GM12878 (cell line): ENCODE measurements around the gene BEX3. TPM values are rescaled to one million over a fixed set of nuclear protein-coding genes. Genes with fewer than 3 reads are reported as not detected.

ENCODE experiments used
- ATAC-seq: fragments of 200-7000 bp; cut with Tn5 transposase; 3 replicates; pipeline ENCODE4 v1.9.1; 2020; ENCODE audit warnings: mild to moderate bottlenecking, moderate library complexity
- BruUV-seq: library from RNA; stranded (reverse); fragments of 400-500 nt; replicated peaks from 2 replicates; lab custom pipeline; 2021; lab: Mats Ljungman, UMichigan
- CTCF ChIA-PET: fragments of 300-600 bp; sonication (Branson Sonifier 250); formaldehyde crosslinking; extraction: SDS; loops from one replicate; lab custom pipeline; 2021; ENCODE audit warnings: inconsistent platforms; lab: Yijun Ruan, JAX
- POLR2A ChIA-PET: fragments of 350-600 bp; formaldehyde crosslinking; extraction: SDS; loops from one replicate; lab custom pipeline; 2021; ENCODE audit warnings: inconsistent platforms; lab: Charles Lee
- RAD21 ChIA-PET: fragments of 300-600 bp; sonication (Branson Sonifier 250); formaldehyde crosslinking; loops from one replicate; lab custom pipeline; 2023; ENCODE audit warnings: antibody characterized with exemption; ENCODE audit not compliant: unreplicated experiment; lab: Charles Lee
- SMC1A ChIA-PET: fragments of 300-600 bp; sonication (Branson Sonifier 250); formaldehyde crosslinking; loops from one replicate; lab custom pipeline; 2023; ENCODE audit not compliant: unreplicated experiment, uncharacterized antibody; lab: Charles Lee
- DNase-seq: peaks from one replicate; pipeline ENCODE4 v3.0.0-alpha.2; 2011; ENCODE audit warnings: low read depth, low spot score
- FAIRE-seq: peaks from 3 replicates; lab custom pipeline; 2011; peaks lifted over from hg19 to GRCh38; lab: Jason Lieb, UNC
- H2AFZ ChIP-seq: 2 replicates; pipeline ENCODE4 v1.6.0; 2011; ENCODE audit warnings: low read depth, low read length, control low read depth; ENCODE audit not compliant: control insufficient read depth
- H3K27ac ChIP-seq: 2 replicates; pipeline ENCODE4 v1.5.1; 2011; ENCODE audit warnings: control low read depth; ENCODE audit not compliant: control insufficient read depth, insufficient read depth
- H3K27me3 ChIP-seq, 2 experiments: replicated peaks in 1 of 2; 2 replicates each; pipeline versions ENCODE4 v1.6.0 to v1.6.1; 2011; ENCODE audit warnings: low read length in 1 of 2; ENCODE audit not compliant: control insufficient read depth in 2 of 2, insufficient read depth in 2 of 2
- H3K36me3 ChIP-seq, 2 experiments: 2 replicates each; pipeline ENCODE4 v1.5.1; 2011; ENCODE audit warnings: low read length in 1 of 2; ENCODE audit not compliant: control insufficient read depth in 2 of 2, insufficient read depth in 2 of 2
- H3K4me1 ChIP-seq: 2 replicates; pipeline ENCODE4 v1.6.1; 2011; ENCODE audit warnings: mild to moderate bottlenecking, low read length, moderate library complexity, mixed read lengths; ENCODE audit not compliant: control insufficient read depth, insufficient read depth
- H3K4me2 ChIP-seq: 2 replicates; pipeline ENCODE4 v1.6.0; 2011; ENCODE audit warnings: control low read depth; ENCODE audit not compliant: control insufficient read depth, insufficient read depth
- H3K4me3 ChIP-seq: fragments of 200-600 bp; sonication (generic); 2 replicates; pipeline ENCODE4 v1.5.1; 2016
- H3K79me2 ChIP-seq: 2 replicates; pipeline ENCODE4 v1.6.0; 2011; ENCODE audit warnings: low read length; ENCODE audit not compliant: control insufficient read depth, insufficient read depth
- H3K9ac ChIP-seq: 2 replicates; pipeline ENCODE4 v1.8.0; 2011; ENCODE audit warnings: low read length, control low read depth, mixed read lengths; ENCODE audit not compliant: control insufficient read depth, insufficient read depth
- H3K9me3 ChIP-seq: replicated peaks from 3 replicates; pipeline ENCODE4 v1.5.1; 2011; ENCODE audit warnings: mild to moderate bottlenecking, low read length; ENCODE audit not compliant: control insufficient read depth, insufficient read depth
- H4K20me1 ChIP-seq: 2 replicates; pipeline ENCODE4 v1.6.0; 2011; ENCODE audit not compliant: control insufficient read depth, insufficient read depth
- E4F1 ChIP-seq: fragments of 450-650 bp; IDR thresholded peaks from 2 replicates; pipeline ENCODE4 v1.6.1; 2018; ENCODE audit warnings: borderline replicate concordance, mild to moderate bottlenecking; ENCODE audit not compliant: partially characterized antibody
- EGR1 ChIP-seq, 2 experiments: IDR thresholded peaks; 1 replicate in 1 of 2; 2 replicates in 1 of 2; pipeline ENCODE4 v1.6.1; 2011 to 2012; ENCODE audit warnings: low read depth in 2 of 2, low read length in 2 of 2, borderline replicate concordance in 1 of 2, mild to moderate bottlenecking in 1 of 2, moderate library complexity in 1 of 2
- GATAD2B ChIP-seq: fragments of 450-650 bp; conservative IDR thresholded peaks from 2 replicates; pipeline ENCODE4 v1.6.1; 2017; ENCODE audit warnings: low read depth, mild to moderate bottlenecking, moderate library complexity
- HDGF ChIP-seq: fragments of 450-650 bp; IDR thresholded peaks from 2 replicates; pipeline ENCODE4 v1.6.1; 2016; ENCODE audit warnings: antibody characterized with exemption
- IKZF1 ChIP-seq: fragments of 450-650 bp; conservative IDR thresholded peaks from 2 replicates; pipeline ENCODE4 v1.6.1; 2017; ENCODE audit warnings: antibody characterized with exemption, mild to moderate bottlenecking
- KAT2A ChIP-seq: conservative IDR thresholded peaks from 2 replicates; pipeline ENCODE4 v1.6.1; 2011; ENCODE audit warnings: low read depth, low read length; ENCODE audit not compliant: control insufficient read depth
- NFYB ChIP-seq: IDR thresholded peaks from 2 replicates; pipeline ENCODE4 v1.6.1; 2011; ENCODE audit warnings: low read depth, mild to moderate bottlenecking, low read length, improper control_type of control experiment, moderate library complexity; ENCODE audit not compliant: insufficient read depth
- NR2F1 ChIP-seq: fragments of 450-650 bp; conservative IDR thresholded peaks from 2 replicates; pipeline ENCODE4 v1.6.1; 2017; ENCODE audit warnings: mild to moderate bottlenecking
- POLR2AphosphoS5 ChIP-seq: IDR thresholded peaks from 2 replicates; pipeline ENCODE4 v1.6.1; 2011; ENCODE audit warnings: mild to moderate bottlenecking, low read length, inconsistent platforms
- TARDBP ChIP-seq: IDR thresholded peaks from 2 replicates; pipeline ENCODE4 v1.6.1; 2016; ENCODE audit warnings: borderline replicate concordance
- YBX1 ChIP-seq: fragments of 450-650 bp; IDR thresholded peaks from 2 replicates; pipeline ENCODE4 v1.6.1; 2016; ENCODE audit warnings: antibody characterized with exemption
- ZNF217 ChIP-seq: fragments of 450-650 bp; IDR thresholded peaks from 2 replicates; pipeline ENCODE4 v1.6.1; 2017; ENCODE audit warnings: antibody characterized with exemption, mild to moderate bottlenecking
- ZNF24 ChIP-seq: fragments of 450-650 bp; IDR thresholded peaks from 2 replicates; pipeline ENCODE4 v1.6.1; 2017; ENCODE audit warnings: antibody characterized with exemption, mild to moderate bottlenecking
- ZNF622 ChIP-seq: fragments of 450-650 bp; IDR thresholded peaks from 2 replicates; pipeline ENCODE4 v1.6.1; 2017; ENCODE audit warnings: mild to moderate bottlenecking, inconsistent platforms
- WGBS: methylation state at CpG from one replicate; pipeline ENCODE4 v1.1.6; 2016; ENCODE audit warnings: low lambda C conversion rate; ENCODE audit not compliant: insufficient replicate concordance, insufficient coverage; ENCODE audit errors: missing lambda C conversion rate; 5-methylcytosine and 5-hydroxymethylcytosine counted together
- in situ Hi-C: fragments of 300-500 bp; cut with MboI; formaldehyde crosslinking; loops from 9 replicates; pipeline ENCODE4 v1.14.3; 2018; ENCODE audit warnings: mixed read lengths
- intact Hi-C: fragments of 100-400 bp; cut with micrococcal nuclease; formaldehyde crosslinking; loops from one replicate; pipeline ENCODE4 v1.14.2; 2022; ENCODE audit not compliant: unreplicated experiment
- polyA plus RNA-seq, 11 experiments: library from polyadenylated mRNA; depleted of rRNA in 4 of 11; unstranded in 6 of 11; stranded (reverse) in 5 of 11; fragments of >200 nt; fragmentation: Nextera tagmentation in 4 of 11; fragmentation: Illumina TruSeq in 1 of 11; extraction: Ambion mirVana in 4 of 11; extraction: Trizol in 1 of 11; gene quantifications; 1 replicate in 1 of 11; 2 replicates in 10 of 11; pipeline versions ENCODE4 v1.2.1 to v1.2.3, GENCODE V29; 2011 to 2016; ENCODE audit warnings: inconsistent platforms in 2 of 11, missing spikeins in 2 of 11, low read depth in 1 of 11
- total RNA-seq, 4 experiments: library from RNA; depleted of rRNA in 3 of 4; stranded (reverse); fragments of >200 nt in 3 of 4; fragmentation: Illumina TruSeq in 1 of 4; extraction: Trizol in 1 of 4; gene quantifications; 2 replicates each; pipeline versions ENCODE4 v1.2.1 to v1.2.3, GENCODE V29; 2013 to 2021
- TF ChIP-seq, protein P1 (sequence below): fragments of 150-350 bp; IDR thresholded peaks from 2 replicates; pipeline ENCODE4 v1.6.1; 2016; ENCODE audit warnings: low read depth, low read length
- TF ChIP-seq, protein P2 (sequence below): fragments of 450-650 bp; formaldehyde crosslinking; IDR thresholded peaks from 2 replicates; pipeline ENCODE4 v1.4.0; 2020; ENCODE audit warnings: mild to moderate bottlenecking, moderate library complexity

The BEX3 gene
- total and polyA plus RNA-seq, 10 of the 15 experiments (the other 5 are each of a cell fraction or from before 2014, with no cell fraction given), result 1.3 to 1.5 TPM; not detected in 8

DNA sequence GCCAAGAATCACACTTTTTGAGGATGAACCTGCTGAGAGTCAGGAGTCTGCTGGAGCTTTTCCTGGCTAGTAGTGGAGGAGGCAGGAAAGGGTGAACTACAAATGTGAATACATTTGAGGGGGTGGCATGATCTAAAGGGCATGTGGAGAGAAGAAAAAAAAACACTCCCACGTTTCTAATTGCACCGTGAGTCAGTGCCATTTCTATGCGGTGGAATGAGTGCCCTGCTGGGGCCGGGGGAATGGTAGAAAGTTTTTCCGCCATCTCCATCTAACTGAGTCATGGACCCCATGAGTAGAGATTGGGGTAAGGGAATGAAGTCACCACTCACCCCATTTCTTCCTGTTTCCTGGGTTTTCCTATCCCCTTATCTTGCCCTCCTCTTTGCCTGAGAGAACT, 19.8 kb downstream of the BEX3 start:
- BruUV-seq, result no TSS peak
- intact Hi-C loops (no loop called here), in situ Hi-C loops (no loop called here)
- H3K4me3 ChIP-seq, result no peak overlapping the region
- no peaks in the 10 kb centered on the region for H3K27me3 ChIP-seq
- CTCF ChIA-PET, result no interaction called here
- H3K27ac ChIP-seq, result no peak overlapping the region
- SMC1A ChIA-PET, result no interaction called here
- RAD21 ChIA-PET, result no interaction called here
- H3K4me1 ChIP-seq, result no peaks in the 10 kb centered on the region
- POLR2A ChIA-PET, result no interaction called here
- no peaks in the 10 kb centered on the region for H4K20me1 ChIP-seq
- TF ChIP-seq TARDBP, result no peak
- no peak for TF ChIP-seq YBX1
- TF ChIP-seq IKZF1, result no peak
- no peak for TF ChIP-seq POLR2AphosphoS5
- TF ChIP-seq GATAD2B, result no peak
- TF ChIP-seq, protein P1, sequence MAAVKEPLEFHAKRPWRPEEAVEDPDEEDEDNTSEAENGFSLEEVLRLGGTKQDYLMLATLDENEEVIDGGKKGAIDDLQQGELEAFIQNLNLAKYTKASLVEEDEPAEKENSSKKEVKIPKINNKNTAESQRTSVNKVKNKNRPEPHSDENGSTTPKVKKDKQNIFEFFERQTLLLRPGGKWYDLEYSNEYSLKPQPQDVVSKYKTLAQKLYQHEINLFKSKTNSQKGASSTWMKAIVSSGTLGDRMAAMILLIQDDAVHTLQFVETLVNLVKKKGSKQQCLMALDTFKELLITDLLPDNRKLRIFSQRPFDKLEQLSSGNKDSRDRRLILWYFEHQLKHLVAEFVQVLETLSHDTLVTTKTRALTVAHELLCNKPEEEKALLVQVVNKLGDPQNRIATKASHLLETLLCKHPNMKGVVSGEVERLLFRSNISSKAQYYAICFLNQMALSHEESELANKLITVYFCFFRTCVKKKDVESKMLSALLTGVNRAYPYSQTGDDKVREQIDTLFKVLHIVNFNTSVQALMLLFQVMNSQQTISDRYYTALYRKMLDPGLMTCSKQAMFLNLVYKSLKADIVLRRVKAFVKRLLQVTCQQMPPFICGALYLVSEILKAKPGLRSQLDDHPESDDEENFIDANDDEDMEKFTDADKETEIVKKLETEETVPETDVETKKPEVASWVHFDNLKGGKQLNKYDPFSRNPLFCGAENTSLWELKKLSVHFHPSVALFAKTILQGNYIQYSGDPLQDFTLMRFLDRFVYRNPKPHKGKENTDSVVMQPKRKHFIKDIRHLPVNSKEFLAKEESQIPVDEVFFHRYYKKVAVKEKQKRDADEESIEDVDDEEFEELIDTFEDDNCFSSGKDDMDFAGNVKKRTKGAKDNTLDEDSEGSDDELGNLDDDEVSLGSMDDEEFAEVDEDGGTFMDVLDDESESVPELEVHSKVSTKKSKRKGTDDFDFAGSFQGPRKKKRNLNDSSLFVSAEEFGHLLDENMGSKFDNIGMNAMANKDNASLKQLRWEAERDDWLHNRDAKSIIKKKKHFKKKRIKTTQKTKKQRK, result no peak
- TF ChIP-seq ZNF622, result no peak
- no peak for TF ChIP-seq ZNF24
- TF ChIP-seq ZNF217, result no peak
- no peak for TF ChIP-seq NR2F1
- no peak for TF ChIP-seq E4F1
- TF ChIP-seq, protein P2, sequence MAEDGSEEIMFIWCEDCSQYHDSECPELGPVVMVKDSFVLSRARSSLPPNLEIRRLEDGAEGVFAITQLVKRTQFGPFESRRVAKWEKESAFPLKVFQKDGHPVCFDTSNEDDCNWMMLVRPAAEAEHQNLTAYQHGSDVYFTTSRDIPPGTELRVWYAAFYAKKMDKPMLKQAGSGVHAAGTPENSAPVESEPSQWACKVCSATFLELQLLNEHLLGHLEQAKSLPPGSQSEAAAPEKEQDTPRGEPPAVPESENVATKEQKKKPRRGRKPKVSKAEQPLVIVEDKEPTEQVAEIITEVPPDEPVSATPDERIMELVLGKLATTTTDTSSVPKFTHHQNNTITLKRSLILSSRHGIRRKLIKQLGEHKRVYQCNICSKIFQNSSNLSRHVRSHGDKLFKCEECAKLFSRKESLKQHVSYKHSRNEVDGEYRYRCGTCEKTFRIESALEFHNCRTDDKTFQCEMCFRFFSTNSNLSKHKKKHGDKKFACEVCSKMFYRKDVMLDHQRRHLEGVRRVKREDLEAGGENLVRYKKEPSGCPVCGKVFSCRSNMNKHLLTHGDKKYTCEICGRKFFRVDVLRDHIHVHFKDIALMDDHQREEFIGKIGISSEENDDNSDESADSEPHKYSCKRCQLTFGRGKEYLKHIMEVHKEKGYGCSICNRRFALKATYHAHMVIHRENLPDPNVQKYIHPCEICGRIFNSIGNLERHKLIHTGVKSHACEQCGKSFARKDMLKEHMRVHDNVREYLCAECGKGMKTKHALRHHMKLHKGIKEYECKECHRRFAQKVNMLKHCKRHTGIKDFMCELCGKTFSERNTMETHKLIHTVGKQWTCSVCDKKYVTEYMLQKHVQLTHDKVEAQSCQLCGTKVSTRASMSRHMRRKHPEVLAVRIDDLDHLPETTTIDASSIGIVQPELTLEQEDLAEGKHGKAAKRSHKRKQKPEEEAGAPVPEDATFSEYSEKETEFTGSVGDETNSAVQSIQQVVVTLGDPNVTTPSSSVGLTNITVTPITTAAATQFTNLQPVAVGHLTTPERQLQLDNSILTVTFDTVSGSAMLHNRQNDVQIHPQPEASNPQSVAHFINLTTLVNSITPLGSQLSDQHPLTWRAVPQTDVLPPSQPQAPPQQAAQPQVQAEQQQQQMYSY (CRISPR knock-in tag), result no peak
- no peak for TF ChIP-seq EGR1 (IDR thresholded peaks at IDR 0.05; ENCODE audit: borderline replicate concordance in 1 of 2, low read depth in 2 of 2, low read length in 2 of 2)
- TF ChIP-seq NFYB, result no peak
- TF ChIP-seq KAT2A, result no peak
- no peak for TF ChIP-seq HDGF
- no peak overlapping the region for H3K4me2 ChIP-seq
- no peaks in the 10 kb centered on the region for H3K36me3 ChIP-seq
- no peak for DNase-seq
- no peak overlapping the region for H3K9ac ChIP-seq
- 41% methylated on average over 5 of the region's 5 CpGs for WGBS
- no peak overlapping the region for H2AFZ ChIP-seq
- H3K79me2 ChIP-seq, result no peaks in the 10 kb centered on the region
- no peak for ATAC-seq
- H3K9me3 ChIP-seq, result no peaks in the 10 kb centered on the region
- FAIRE-seq, result no peak
